GM13976 (cell line): ENCODE results near the gene ST8SIA2.

ENCODE experiments used
- DNase-seq: peaks from one replicate; pipeline ENCODE4 v3.0.0; 2012; ENCODE audit warnings: low spot score
- in situ Hi-C: fragments of 300-500 bp; cut with MboI; formaldehyde crosslinking; loops from one replicate; pipeline ENCODE4 v1.12.0; 2022; ENCODE audit warnings: low sequenced_read_pairs, mixed read lengths, inconsistent platforms; ENCODE audit not compliant: unreplicated experiment
- TF ChIP-seq, protein P1 (sequence below): IDR thresholded peaks from 2 replicates; pipeline ENCODE4 v1.5.1; 2012; ENCODE audit warnings: borderline replicate concordance, mild to moderate bottlenecking; ENCODE audit not compliant: insufficient read depth; ENCODE audit errors: extremely low read depth, missing control alignments, control extremely low read depth

Gene ST8SIA2

GRCh38 chr15:92425578-92426225 lies 32.0 kb downstream of the ST8SIA2 start:
- DNase-seq, result no peak
- TF ChIP-seq, protein P1, sequence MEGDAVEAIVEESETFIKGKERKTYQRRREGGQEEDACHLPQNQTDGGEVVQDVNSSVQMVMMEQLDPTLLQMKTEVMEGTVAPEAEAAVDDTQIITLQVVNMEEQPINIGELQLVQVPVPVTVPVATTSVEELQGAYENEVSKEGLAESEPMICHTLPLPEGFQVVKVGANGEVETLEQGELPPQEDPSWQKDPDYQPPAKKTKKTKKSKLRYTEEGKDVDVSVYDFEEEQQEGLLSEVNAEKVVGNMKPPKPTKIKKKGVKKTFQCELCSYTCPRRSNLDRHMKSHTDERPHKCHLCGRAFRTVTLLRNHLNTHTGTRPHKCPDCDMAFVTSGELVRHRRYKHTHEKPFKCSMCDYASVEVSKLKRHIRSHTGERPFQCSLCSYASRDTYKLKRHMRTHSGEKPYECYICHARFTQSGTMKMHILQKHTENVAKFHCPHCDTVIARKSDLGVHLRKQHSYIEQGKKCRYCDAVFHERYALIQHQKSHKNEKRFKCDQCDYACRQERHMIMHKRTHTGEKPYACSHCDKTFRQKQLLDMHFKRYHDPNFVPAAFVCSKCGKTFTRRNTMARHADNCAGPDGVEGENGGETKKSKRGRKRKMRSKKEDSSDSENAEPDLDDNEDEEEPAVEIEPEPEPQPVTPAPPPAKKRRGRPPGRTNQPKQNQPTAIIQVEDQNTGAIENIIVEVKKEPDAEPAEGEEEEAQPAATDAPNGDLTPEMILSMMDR, result no peak
- in situ Hi-C loops, result no loop called here

GRCh38 chr15:92429378-92430068 lies 35.8 kb downstream of the ST8SIA2 start:
- in situ Hi-C loops, result no loop called here
- no peak for DNase-seq
- TF ChIP-seq, protein P1, result no peak

DNA sequence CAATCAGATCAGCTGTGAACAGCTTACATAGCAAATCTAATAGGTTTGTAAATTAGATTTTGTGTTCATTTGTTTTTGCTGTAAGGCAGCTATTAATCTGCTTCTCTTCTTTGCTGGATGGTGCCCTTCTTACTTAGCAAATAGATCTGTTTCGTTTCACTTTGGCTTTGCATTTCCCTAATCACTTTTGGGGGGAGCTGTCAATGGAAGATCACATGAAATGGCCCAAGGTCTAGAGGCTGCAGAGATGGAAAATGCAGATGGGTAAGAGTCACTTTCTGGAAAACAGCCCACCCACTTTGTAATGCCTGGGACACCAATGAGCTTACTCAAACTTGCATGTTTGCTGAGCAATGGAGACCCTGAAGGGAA lies 36.4 kb downstream of the ST8SIA2 start:
- in situ Hi-C loops, result no loop called here
- DNase-seq, result no peak
- TF ChIP-seq, protein P1, result no peak

GRCh38 chr15:92435145-92435544 lies 41.5 kb downstream of the ST8SIA2 start:
- no peak for DNase-seq
- TF ChIP-seq, protein P1, result no peak
- in situ Hi-C loops, result no loop called here

DNA sequence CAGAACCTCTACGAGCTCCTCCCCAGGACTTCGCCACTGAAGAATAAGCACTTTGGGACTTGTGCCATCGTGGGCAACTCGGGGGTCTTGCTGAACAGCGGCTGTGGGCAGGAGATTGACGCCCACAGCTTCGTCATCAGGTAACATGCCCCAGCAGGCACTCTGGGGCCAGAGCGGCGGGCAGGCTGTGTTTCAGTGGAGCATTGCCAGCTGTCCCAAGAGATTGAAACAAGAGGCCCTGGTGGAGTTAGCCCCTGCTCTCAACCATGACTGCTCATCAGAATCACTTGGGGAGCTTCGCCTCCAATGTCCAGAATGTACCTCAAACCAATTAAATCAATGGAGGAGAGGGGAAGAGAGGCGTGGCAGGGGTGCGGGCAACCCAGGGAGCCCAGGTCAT lies 44.8 kb downstream of the ST8SIA2 start:
- TF ChIP-seq, protein P1, result no peak
- in situ Hi-C loops, result no loop called here
- no peak for DNase-seq

DNA sequence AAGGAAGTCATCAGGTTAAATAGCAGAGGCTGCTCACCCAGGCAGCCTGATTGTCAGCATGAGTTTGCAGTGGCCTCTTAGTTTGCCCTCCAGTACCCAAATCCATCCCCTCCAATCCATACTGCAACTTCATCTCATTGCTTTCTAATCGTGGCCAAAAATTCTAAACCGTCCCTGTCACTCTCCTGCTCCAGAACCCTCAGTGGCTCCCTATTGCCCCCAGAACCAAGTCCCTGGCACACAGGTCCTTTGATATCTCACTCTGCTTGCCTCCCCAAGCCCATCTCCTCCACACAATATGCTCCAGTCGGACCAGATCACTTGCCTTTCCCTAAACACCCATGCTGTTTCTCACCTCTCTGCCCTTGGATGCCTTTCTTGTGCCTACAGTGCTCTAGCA lies 49.7 kb downstream of the ST8SIA2 start:
- in situ Hi-C loops, result no loop called here
- no peak for DNase-seq
- TF ChIP-seq, protein P1, result no peak
